Islet of Langerhans (tissue), 1 donor: Measurements from ENCODE around the gene EOGT.

Experiments
- FAIRE-seq: peaks from one replicate; lab custom pipeline; 2011; peaks lifted over from hg19 to GRCh38; lab: Jason Lieb, UNC

Gene EOGT

DNA sequence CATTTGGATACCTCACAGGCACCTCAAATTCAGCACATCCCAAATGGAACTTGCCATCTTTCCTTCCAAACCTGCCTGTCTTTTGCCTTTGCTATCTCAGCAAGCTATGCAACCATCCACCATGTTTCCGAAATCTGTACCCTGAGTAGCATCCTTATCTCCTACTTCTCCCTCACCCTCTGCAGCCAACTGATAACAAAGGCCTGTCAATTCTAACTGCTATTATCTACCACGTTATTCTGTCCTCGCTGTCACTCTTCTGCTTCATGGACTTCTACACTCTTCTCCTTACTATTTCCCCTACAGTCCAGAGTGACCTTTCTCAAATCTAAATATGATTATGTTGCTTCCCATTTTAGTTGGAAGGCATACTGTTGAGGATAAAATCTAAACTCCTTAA is 55.6 kb downstream of the EOGT start:
- no peak for FAIRE-seq

DNA sequence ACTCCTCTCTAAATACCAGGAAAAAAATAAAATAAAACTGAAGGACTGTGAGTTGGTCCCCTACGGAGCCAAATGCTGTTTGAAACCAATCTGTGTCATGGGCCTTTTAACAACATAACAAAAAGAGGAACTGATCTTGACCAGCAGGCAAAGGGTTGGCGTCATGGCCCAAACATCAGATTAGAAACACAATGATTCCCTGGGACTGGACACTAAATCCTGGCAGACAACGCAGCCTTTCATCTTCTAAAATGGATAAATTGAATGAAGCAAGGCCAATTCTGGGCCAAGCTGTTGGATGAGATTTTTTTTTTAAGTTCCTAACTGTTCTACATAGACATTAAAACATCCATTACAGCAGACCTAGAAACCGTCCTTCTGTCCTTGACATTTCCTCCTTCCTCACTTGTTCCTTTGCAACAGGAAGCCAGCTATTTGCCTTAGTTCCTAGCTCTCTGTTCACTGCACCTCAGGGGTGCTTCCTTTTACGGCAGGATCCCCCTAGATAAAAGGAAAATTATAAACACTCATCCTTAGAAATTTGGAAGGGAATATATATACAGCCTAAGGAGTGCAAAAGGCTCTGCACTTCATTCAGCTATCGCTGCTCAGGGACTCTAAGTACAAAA is 59.6 kb downstream of the EOGT start:
- FAIRE-seq: no peak

DNA sequence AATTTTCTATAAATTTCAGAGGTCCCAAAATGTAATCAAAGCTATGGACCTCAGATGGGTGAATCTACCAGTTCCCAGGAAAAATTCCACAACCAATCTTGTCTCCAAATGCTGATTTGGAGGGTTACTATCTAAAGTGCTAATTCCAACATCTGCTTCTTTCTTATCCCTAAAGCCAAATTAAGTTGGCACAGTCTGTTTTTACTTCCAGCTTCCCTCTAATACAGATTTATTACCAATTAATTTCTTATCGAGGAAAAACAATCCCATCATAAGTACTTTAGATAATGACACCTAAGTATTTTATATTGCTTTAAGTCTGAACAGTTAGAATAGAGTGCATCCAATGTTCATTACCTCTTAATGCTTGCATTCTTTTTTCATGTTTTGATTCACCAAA is 68.3 kb downstream of the EOGT start:
- FAIRE-seq: no peak

DNA sequence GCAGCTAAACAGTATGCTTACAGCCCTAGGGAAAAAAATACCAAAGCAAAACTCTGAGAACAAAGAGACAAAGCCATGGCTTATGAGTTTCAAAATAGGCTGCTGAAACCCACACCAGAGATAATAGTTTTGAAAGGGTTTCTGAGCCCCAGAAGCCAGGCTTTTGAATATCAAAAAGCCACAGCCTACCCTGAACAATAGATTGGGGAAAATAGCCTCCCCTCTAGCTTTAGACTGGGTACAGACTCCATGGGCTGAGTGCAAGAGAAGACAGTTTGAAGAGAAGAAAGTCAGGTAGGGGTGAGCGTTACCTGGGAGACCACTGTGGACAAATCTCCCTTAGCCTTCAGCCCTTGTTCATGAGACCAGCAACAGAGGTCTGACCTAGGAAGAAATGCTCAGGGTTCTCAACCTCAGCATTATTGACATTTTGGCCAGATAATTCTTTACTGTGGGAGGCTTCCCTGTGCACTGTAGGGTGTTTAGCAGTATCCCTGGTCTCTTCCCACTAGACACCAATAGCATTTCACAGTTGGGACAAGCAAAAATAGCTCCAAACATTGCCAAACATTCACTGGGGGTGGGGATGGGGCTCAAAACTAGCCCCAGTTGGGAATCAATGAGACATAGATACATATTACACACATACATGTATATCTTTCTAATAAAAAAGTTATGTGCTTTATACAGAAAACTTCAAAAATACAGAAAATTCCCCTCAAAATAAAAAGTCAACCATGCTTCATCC is 69.6 kb downstream of the EOGT start:
- no peak for FAIRE-seq

DNA sequence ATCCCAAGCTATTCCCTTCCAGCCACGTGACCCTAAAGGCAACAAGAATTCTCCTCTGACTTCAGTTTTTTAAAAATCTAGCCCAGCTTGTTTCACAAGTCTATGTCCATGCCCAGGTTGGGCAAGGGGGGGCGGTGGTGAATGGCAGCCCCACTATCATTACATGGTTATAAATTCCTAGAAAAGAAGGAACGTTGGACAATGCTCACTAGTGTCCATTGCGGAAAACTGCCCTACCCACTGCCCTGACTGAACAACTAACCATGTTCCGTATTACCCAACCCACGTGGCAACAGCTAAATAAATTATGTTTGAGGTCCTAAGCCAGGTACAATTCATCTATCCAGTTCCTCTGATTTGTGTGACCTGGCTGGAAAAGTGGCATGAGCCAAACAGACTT is 72.4 kb downstream of the EOGT start:
- FAIRE-seq: no peak

DNA sequence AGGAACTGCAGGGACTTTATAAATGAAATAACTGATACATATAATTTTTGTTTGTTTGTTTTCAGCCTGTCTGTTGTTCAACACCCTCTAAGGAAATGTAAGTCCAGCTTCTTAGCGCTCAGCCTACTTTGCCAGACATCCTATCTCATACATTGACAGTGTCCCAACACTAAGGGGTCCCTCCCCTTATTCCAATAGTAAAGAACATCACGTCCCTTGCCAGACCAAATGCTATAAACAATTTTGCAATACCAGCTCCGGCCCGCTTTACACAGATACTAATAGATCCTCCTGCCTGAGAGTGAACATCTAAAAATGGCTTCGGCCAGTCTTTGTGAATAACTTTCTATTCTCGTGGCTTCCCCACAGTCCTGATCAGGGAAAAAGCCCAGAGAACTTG is 76.6 kb downstream of the EOGT start:
- no peak for FAIRE-seq

DNA sequence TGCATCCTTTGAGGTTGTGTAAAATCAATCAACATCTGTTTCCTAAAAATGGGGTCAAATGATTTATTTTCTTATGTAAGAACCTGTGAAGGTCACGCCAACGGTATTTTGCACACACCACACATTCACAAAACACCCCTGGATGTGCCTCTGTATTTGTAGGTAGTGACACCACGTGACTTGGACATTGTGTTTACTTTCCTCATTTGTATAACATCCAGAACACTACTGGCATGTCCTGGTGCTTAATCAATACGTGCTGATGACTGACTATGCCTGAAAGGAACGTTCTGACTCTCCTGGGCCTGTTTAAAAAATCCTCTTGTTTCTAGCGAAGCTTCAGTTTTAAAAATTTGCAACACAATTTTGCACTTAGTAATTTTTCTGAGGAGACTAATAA is 77.7 kb downstream of the EOGT start:
- no peak for FAIRE-seq

DNA sequence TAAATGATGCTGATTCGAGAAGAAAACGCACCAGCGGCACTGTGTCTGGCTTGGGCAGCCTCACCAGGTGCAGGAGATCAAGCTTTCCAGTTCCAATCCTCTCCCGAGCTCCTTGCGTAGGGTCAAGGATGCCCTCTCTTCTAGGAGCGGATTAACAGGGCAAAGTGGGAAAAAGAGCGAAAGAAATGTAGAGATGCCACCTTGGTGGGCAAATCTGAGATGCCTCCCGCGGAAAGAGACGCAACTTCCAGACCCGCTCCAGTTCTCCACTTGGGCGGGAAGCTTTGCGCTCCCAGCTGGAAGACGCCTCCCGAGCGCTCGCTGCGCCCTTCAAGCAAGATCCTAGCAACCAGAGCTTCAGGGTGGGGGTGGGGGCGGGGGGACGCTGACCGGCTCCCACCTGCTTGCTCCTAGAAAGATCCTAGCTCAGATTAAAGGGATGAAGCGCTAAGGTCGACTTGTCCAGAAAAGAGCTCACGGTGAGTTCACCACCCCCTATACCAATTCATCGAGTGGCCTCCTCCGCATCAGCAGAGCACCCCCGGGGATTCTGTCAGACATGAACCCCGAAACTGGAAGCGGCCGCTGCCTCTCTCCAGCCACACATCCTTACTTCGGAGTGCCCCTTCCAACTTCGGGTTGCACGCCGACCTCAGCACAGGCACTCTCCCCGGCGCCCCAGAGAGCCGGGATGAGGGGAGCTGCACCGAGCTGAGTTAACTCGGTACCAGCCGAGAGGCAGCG is 81.9 kb downstream of the EOGT start:
- no peak for FAIRE-seq
